LHCN-M2 (cell line): Measurements from ENCODE around the gene ARL16. TPM values are rescaled to one million over a fixed set of nuclear protein-coding genes. Genes with fewer than 3 reads are reported as not detected.

ENCODE experiments used
- DNase-seq: peaks from one replicate; pipeline ENCODE4 v3.0.0-alpha.2; 2012; ENCODE audit warnings: low read depth
- polyA plus RNA-seq: library from polyadenylated mRNA; unstranded; fragments of >200 nt; gene quantifications from one replicate; pipeline ENCODE4 v1.2.1, GENCODE V29; 2012; ENCODE audit warnings: missing spikeins
- total RNA-seq: library from RNA; depleted of rRNA; stranded (reverse); fragments of >200 nt; gene quantifications from 2 replicates; pipeline ENCODE4 v1.2.3, GENCODE V29; 2014; rRNA removed

The ARL16 gene
- total RNA-seq: 39.6 and 42.9 TPM in 2 replicates
- 47.5 TPM for polyA plus RNA-seq

- DNase-seq: peak; percentile 99
Observed at GRCh38 chr17:81683584-81684441, at the start of gene ARL16, which contains the start of gene HGS. TSS of gene ARL16 (minus strand) at chr17:81683797. CDS start at chr17:81683753, 44 bp downstream. TSS of gene HGS (plus strand) at chr17:81684011. CDS start at chr17:81684067, 56 bp downstream.

GRCh38 chr17:81727324-81728031 lies 43.9 kb upstream of the ARL16 start:
- DNase-seq: no peak

- no peak for DNase-seq
Observed at GRCh38 chr17:81726004-81726403, 42.4 kb upstream of the ARL16 start.

GRCh38 chr17:81725439-81725838 lies 41.8 kb upstream of the ARL16 start:
- DNase-seq: no peak

- no peak for DNase-seq
Observed at GRCh38 chr17:81723651-81724209, 40.1 kb upstream of the ARL16 start.

- peak; percentile 29 for DNase-seq
Observed at GRCh38 chr17:81722184-81723120, 38.9 kb upstream of the ARL16 start.

- no peak for DNase-seq
Observed at GRCh38 chr17:81720267-81721071, 36.9 kb upstream of the ARL16 start.

GRCh38 chr17:81719410-81720266 lies 36.0 kb upstream of the ARL16 start:
- no peak for DNase-seq

DNA sequence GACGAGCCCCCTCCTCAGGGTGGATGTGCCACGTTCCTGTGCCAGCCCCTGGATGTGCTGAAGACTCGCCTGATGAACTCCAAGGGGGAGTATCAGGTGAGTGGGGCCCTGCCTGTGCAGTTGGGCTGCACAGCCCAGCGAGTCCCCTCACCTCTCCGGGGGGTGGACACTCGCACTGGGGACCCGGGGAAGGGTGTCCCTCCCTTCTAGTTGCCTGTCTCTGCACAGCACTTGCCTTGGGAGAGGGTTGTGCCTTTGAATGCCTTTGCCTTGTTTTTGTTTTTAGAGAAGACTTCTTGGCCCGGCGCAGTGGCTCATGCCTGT lies 34.1 kb upstream of the ARL16 start:
- DNase-seq: no peak

- DNase-seq: no peak
Observed at GRCh38 chr17:81717049-81717765, 33.6 kb upstream of the ARL16 start.

- no peak for DNase-seq
Observed at GRCh38 chr17:81716674-81716996, 33.0 kb upstream of the ARL16 start.

GRCh38 chr17:81715872-81716673 lies 32.5 kb upstream of the ARL16 start:
- DNase-seq: no peak

DNA sequence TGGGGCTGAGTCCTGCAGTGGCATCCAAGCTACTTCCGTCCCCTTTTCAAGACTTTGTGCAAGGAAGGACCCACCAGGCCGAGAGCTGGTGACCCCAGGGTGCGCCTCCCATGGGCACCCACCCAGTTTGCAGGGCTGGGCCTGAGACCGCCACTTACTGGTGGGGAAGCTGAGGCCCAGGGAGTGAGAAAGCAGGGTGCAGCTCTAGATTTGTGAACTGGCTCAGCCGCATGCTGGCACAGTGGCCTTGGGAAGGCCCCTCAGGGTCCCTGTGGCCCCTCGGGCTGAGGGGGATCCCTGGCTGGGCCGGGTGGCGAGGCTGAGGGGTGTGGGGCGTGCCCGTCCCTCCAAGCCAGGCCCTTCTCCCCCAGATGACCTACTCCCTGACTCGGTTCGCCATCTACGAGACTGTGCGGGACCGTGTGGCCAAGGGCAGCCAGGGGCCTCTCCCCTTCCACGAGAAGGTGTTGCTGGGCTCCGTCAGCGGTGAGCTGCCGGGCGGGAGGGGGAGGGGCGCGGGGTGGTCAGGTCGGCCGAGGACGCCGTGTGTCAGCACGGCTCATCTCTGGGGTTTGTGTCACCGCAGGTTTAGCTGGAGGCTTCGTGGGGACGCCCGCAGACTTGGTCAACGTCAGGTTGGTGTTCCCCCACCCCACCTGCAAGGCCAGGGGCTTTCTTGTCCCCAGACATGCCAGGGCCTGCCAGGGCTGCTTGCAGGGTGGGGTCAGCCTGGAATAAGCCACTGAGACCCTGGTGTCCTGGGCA lies 31.7 kb upstream of the ARL16 start:
- DNase-seq: no peak

DNA sequence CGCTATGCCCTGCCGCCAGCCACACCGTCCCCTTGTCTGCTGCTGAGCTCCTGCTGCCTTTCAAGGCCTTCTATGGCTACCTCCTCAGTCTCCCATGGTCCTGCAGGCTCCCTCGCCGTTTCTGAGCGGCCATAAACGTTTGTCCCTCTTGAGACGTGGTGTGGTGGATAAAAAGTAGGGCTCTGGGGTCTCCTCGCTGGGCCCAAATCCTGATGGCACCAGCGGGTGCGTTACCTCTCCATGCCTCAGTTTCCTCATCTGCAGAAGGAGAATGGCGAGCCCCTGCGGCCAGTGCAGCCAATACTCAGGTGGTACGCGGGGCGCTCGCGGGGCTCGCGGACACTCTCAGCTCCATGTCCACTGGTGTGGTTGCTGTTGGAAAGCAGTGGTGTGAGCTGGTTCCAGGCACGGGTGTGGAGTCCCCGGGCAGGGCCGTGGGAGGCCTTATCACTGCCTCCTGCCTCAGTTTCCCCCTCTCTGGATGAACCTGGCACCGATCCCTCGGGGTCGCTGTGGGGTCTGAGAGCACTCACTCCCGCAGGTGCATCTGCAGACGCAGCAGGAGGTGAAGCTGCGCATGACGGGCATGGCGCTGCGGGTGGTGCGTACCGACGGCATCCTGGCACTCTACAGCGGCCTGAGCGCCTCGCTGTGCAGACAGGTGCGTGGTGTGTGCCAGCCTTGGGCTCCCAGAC lies 31.0 kb upstream of the ARL16 start:
- DNase-seq: no peak

DNA sequence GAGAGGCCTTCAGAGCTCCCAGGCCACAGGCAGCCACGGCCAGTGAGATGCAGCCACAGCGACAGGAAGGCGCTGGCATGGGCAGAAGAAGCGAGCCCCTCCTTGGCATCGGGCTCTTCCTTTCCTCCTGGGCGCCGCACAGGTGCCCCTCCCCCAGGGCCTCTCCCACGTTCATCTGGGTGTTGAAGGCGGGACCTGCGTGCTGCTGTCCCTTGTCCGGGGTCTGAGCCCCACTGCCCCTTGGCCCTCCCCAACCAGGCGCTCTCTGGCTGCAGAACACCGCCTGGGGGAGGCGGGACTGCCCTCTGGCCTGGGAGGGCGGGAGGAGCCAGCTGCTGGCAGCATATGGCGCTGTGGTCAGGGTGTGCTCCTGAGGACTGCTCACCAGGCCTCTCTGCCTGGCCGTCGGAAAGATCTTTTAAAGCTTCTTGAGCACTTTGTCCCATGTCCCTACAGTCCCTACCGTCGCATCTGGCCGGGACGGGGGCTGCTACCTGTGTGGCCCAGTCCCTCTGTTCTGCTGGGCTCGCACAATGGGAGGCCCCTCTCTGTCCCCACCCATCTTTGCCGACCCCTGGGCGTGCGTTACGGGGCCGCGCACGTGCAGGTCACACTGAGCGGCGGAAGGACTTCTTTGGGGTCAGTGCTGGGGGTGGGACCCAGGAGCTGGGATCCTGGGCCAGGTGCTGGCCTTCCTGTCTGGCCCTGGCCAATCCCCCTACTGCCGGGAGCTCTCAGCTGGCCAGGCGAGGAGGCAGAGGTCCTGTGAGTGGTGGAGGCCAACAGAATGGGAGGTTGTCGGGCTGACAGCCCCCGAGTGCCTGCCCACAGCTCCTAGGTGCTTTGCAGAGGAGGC lies 30.2 kb upstream of the ARL16 start:
- no peak for DNase-seq
